MM.1S (cell line): ENCODE measurements around the gene ATXN3L.

ENCODE experiments used
- CTCF ChIP-seq: fragments of 300-600 bp; sonication (generic); IDR thresholded peaks from 2 replicates; pipeline ENCODE4 v1.5.1; 2016; ENCODE audit warnings: antibody characterized with exemption, low read length, mixed read lengths
- EZH2phosphoT487 ChIP-seq: fragments of 300-600 bp; sonication (generic); IDR thresholded peaks from 2 replicates; pipeline ENCODE4 v1.6.1; 2018; ENCODE audit warnings: antibody characterized with exemption, low read length

GRCh38 chrX:13305108-13305507, 14.7 kb downstream of the ATXN3L start:
- no peak for TF ChIP-seq CTCF
- TF ChIP-seq EZH2phosphoT487, result no peak
